Adrenal gland (tissue), 12 donors: ENCODE measurements around the gene TSPAN3. TPM values are rescaled to one million over a fixed set of nuclear protein-coding genes. Genes with fewer than 3 reads are reported as not detected.

Source experiments
- DNase-seq, 7 donors: peaks; one replicate each; pipeline ENCODE4 v3.0.0-alpha.2; 2019 to 2020
- H3K27ac ChIP-seq, 5 donors: fragments of 200-600 bp; sonication (generic) in 4 of 5; 1 replicate in 3 of 5; 2 replicates in 2 of 5; pipeline versions ENCODE4 v1.5.1 to v1.8.0; 2016 to 2020; ENCODE audit warnings: mild to moderate bottlenecking in 1 of 5
- H3K27me3 ChIP-seq: fragments of 200-600 bp; 2 replicates; pipeline ENCODE4 v1.8.0; 2021
- H3K36me3 ChIP-seq, 2 donors: fragments of 200-600 bp; replicated peaks in 1 of 2; 1 replicate in 1 of 2; 2 replicates in 1 of 2; pipeline versions ENCODE4 v1.5.1 to v1.8.0; 2018 to 2022
- H3K4me1 ChIP-seq, 2 donors: fragments of 200-600 bp; replicated peaks in 1 of 2; 1 replicate in 1 of 2; 2 replicates in 1 of 2; pipeline versions ENCODE4 v1.5.1 to v1.8.0; 2018 to 2021
- H3K4me3 ChIP-seq, 4 donors: fragments of 200-600 bp; sonication (generic) in 3 of 4; one replicate each; pipeline ENCODE4 v1.5.1; 2016 to 2018
- H3K9me3 ChIP-seq, 3 donors: fragments of 200-600 bp; sonication (generic) in 1 of 3; replicated peaks in 1 of 3; 1 replicate in 2 of 3; 2 replicates in 1 of 3; pipeline versions ENCODE4 v1.5.1 to v1.8.0; 2016 to 2021
- CTCF ChIP-seq, 6 experiments: fragments of 450-650 bp in 4 of 6; fragments of 200-600 bp in 2 of 6; sonication (generic) in 1 of 6; IDR thresholded peaks; 1 replicate in 5 of 6; 2 replicates in 1 of 6; pipeline versions ENCODE4 v1.5.1 to v1.8.0; 2016 to 2021; ENCODE audit warnings: antibody characterized with exemption in 6 of 6, mild to moderate bottlenecking in 2 of 6, moderate library complexity in 1 of 6
- POLR2A ChIP-seq, 2 donors: fragments of 450-650 bp; IDR thresholded peaks; one replicate each; pipeline ENCODE4 v1.6.1; 2017; ENCODE audit warnings: antibody characterized with exemption in 2 of 2, mild to moderate bottlenecking in 2 of 2, moderate library complexity in 1 of 2
- WGBS, 4 donors: extraction: QIAGEN DNeasy Blood & Tissue Kit in 2 of 4; methylation state at CpG; one replicate each; pipeline versions ENCODE4 v1.1.5 to v1.1.7; 2013 to 2017; 5-methylcytosine and 5-hydroxymethylcytosine counted together
- intact Hi-C, 2 donors: fragments of 100-400 bp; cut with DNase I; formaldehyde crosslinking; loops; one replicate each; pipeline versions ENCODE4 v1.14.1 to v1.15.0; 2022 to 2023
- polyA plus RNA-seq, 3 donors: library from polyadenylated mRNA; stranded (reverse); fragments of 200-250 nt in 2 of 3; fragments of 350-450 nt in 1 of 3; fragmentation: Illumina TruSeq in 1 of 3; extraction: RNeasy Lipid Tissue Mini Kit (QIAGEN cat#74804) in 1 of 3; gene quantifications; one replicate each; pipeline ENCODE4 v1.2.3, GENCODE V29; 2013 to 2014
- total RNA-seq, 9 donors: library from RNA; depleted of rRNA in 4 of 9; stranded (reverse); fragments of >200 nt in 4 of 9; fragments of 120-200 nt in 1 of 9; fragmentation: NEBNext Ultra II Directional in 1 of 9; extraction: Animal tissue kit (Norgen Biotek cat#: 25700) in 1 of 9; gene quantifications; one replicate each; pipeline versions ENCODE4 v1.1.0 to v1.2.4, GENCODE V29; 2013 to 2023
- donor health status: healthy with polysubstance abuse.
- donor health status: Bipolar disorder and iron deficiency.
- donor health status: DM: yes; HTN: yes; CAD: no.
- donor health status: DM: no; HTN: no; CAD: no.
- donor health status: DM: no; HTN: no; CAD: no.
- donor health status: DM: yes; HTN: yes; CAD: no.

The TSPAN3 gene
- total and polyA plus RNA-seq, 12 donors = 129 to 464 (median 229) TPM

GRCh38 chr15:77019521-77020331, 51.2 kb downstream of the TSPAN3 start:
- TF ChIP-seq POLR2A (IDR thresholded peaks at IDR 0.05) = no peak
- TF ChIP-seq CTCF (IDR thresholded peaks at IDR 0.05) = no peak
- Histone ChIP-seq H3K4me1 (peaks cover 0 to 4% of the 10 kb centered on the region in 2 donors), H3K4me3 (no peak overlapping the region), H3K27ac (no peak overlapping the region), H3K9me3 (no peaks in the 10 kb centered on the region), H3K36me3 (no peaks in the 10 kb centered on the region), H3K27me3 (no peaks in the 10 kb centered on the region)
- DNase-seq = no peak
- 77 to 81% (median 79%) methylated on average over 7 to 12 of the region's 12 CpGs for WGBS, 4 donors
- intact Hi-C loops = loop anchor here (10.0 kb wide), 2 partner anchors 525 to 605 kb away; no protein-coding TSS in a partner anchor

- no peak overlapping the region for H3K4me3 ChIP-seq
- H3K27ac ChIP-seq = no peak overlapping the region
- peaks cover 0 to 4% of the 10 kb centered on the region in 2 donors for H3K4me1 ChIP-seq
- WGBS, 4 donors = 85 to 92% (median 86%) methylated on average over 2 to 11 of the region's 11 CpGs
- H3K9me3 ChIP-seq = no peaks in the 10 kb centered on the region
- no peaks in the 10 kb centered on the region for H3K36me3 ChIP-seq
- TF ChIP-seq POLR2A (IDR thresholded peaks at IDR 0.05) (no peak), CTCF (IDR thresholded peaks at IDR 0.05) (no peak)
- no peaks in the 10 kb centered on the region for H3K27me3 ChIP-seq
- no peak for DNase-seq
- intact Hi-C loops = loop anchor here in 1 of 2 donors (10.0 kb wide), 1 partner anchor 606 kb away; no protein-coding TSS in a partner anchor
Measured at GRCh38 chr15:77018796-77019505, 52.0 kb downstream of the TSPAN3 start.

- no peaks in the 10 kb centered on the region for H3K36me3 ChIP-seq
- H3K9me3 ChIP-seq = no peaks in the 10 kb centered on the region
- intact Hi-C loops = loop anchor here in 1 of 2 donors (10.0 kb wide), 1 partner anchor 607 kb away; no protein-coding TSS in a partner anchor
- DNase-seq = no peak
- WGBS, 4 donors = 90 to 96% (median 94%) methylated on average over 12 to 20 of the region's 20 CpGs
- H3K27ac ChIP-seq = no peak overlapping the region
- H3K4me3 ChIP-seq = no peak overlapping the region
- H3K4me1 ChIP-seq = peaks cover 0 to 4% of the 10 kb centered on the region in 2 donors
- H3K27me3 ChIP-seq = no peaks in the 10 kb centered on the region
- TF ChIP-seq CTCF (IDR thresholded peaks at IDR 0.05) (no peak), POLR2A (IDR thresholded peaks at IDR 0.05) (no peak)
Measured at GRCh38 chr15:77017761-77018720, 52.9 kb downstream of the TSPAN3 start.
